Activated CD8-positive, alpha-beta memory T cell treated with anti-CD3 and anti-CD28 coated beads for 24 hours (primary cell): ENCODE measurements around the gene ZDHHC20.

Experiments
- DNase-seq: peaks from one replicate; pipeline ENCODE4 v3.0.0-alpha.2; 2020

The ZDHHC20 gene

DNA sequence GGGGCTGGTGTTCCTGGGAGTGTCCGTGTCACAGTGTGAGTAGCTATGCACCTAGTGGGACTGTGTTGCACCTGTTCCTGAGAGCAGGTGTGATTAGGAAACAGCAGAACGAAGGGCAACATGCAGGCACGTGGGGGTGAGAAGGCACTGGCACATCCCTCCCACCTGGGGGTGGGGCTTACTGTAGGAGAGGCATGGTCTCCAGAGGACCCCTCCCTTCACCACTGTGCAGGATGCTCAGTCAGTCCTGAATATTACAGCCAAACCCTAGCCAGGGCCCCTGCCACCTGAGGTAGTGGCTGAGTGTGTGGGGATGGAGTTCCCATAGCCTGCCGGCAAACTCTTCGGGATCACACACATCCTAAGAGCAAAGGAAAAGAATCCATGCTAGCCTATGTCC lies 99.2 kb downstream of the ZDHHC20 start:
- peak; percentile 28 for DNase-seq

DNA sequence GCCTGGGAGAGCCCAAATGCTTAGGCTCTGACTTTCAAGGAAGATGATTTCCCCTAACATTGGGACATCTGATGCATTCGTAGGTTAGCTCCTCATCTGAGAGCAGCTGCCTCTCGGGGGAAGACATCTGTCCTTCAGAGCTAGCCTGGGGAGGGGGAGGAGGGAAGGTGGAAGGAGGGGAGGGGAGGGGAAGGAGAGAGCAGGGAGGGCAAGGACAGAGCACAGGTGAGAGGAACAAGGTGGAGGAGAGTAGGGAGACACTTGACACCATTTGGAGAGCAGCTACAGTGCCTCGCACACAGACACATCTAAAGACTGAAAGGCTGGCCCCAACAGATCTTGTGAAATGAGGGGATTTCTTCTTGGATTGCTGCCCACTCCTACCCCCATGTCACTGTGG lies 103.8 kb downstream of the ZDHHC20 start:
- peak; percentile 13 for DNase-seq

DNA sequence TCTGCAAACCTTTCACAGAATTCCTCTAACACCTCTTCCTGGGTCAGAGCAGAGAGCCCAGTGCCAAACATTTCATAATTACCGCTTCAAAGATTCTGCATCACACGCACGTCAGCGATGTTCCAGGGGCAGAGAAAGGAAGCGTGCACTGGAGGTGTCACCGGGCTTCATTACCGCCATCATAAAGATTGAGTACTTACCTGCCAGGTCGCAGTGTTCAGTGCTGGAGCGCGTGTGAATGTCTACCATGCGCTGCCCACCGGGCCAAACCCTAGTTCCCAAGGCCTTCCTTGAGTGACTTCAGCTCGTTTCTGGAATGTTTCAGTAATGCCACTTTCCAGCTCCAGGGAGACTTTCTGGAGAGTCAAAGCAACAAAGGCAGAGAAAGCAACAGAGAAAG lies 104.4 kb downstream of the ZDHHC20 start:
- DNase-seq = peak; percentile 24

DNA sequence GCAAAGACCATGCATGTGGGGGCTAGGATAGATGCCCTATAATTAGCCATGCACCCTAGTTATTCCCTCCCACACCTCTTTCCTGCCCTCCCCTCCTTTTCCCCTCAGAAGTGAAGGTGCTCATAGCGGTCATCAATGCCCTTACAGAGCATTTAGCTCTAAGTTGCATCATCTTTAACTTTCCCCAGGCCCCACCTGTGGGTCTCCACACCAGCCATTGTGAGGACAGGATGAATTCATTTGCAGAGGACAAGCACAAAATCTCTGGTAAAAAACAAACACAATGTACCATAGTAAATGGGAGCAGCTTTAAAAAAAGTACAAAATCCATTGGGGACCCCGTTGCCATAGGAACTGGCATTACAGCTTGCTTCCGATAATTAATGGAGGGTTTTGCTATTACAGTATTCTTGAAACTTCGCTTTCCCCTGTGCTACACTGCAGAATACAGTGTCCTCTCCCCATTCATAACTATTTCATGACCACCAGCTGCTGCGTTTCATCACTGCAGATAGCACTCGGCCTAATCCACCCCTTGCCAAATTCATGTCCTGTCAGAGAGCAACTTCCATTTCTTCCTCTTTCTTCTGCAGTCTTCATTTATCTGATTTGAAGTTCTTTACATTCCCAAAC lies 110.5 kb downstream of the ZDHHC20 start:
- DNase-seq = no peak

DNA sequence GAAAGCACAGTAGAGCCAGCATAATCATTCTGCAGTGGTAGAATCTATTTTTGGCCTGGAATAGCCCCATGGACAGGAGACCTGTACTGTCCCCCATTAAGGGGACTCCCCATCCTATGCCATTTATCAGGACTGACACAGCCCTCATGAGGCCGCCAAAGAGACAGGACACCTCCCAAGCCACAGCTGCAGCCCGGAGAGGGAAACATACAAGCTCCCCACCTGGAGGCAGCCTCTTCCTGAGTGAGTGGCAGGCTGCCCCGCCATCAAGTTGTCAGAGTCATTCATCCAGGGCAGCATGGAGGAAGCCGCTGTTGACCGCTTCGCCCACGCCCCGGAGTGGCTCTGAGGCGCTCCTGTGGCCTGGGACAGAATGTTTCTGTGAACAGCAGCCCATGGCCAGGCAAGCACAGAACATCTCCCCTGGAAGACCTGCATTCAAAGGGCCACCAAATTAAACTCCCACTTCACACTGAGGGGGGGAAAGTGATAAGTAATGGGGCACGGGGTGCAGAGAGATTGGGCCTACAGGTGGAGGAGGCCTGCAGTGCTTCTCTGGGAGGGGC lies 111.3 kb downstream of the ZDHHC20 start:
- no peak for DNase-seq

DNA sequence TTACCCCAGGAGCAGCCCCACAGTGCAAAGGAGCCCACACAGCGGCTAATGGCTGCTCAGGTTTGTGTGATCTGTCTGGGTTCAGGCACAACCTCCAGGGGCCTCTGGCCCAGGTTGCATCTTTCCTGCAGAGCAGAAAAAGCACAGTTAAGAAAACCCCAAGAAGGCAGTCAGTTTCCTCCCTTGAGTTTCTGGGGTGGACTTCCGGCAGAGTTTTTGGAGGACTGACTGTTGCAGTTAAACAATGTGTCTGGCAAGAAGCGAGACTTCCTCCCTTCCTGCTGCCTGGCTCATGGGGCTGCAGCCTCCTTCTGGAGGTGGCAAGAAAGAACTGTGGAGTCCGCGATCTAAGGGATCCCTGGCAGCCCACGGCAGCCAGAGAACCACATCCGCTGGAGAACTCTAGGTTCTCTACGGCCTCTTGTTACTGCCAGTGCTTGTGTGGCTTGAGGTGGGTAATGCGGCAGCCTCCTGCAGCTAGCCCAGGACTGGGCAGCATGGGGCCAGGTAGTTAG lies 114.4 kb downstream of the ZDHHC20 start:
- DNase-seq = peak; percentile 74

DNA sequence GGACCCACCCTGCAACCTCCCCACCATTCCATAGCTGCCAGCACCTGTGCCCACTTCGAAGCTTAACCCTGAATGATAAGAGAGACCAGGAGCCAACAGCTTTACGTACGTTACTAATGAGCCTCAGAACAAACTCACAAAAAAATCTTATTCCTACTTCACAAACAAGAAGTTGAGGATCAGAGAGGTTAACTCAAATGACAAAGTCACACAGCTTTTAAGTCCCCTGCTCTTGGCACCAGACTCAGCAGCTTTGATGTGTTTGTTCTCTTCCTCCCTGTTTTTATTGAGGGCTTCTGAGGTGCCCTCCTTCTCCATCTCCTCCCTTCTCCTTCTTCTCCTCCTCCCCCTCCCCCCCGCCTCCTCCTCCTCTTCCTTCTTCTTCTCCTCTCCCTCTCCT lies 115.4 kb downstream of the ZDHHC20 start:
- DNase-seq = no peak

DNA sequence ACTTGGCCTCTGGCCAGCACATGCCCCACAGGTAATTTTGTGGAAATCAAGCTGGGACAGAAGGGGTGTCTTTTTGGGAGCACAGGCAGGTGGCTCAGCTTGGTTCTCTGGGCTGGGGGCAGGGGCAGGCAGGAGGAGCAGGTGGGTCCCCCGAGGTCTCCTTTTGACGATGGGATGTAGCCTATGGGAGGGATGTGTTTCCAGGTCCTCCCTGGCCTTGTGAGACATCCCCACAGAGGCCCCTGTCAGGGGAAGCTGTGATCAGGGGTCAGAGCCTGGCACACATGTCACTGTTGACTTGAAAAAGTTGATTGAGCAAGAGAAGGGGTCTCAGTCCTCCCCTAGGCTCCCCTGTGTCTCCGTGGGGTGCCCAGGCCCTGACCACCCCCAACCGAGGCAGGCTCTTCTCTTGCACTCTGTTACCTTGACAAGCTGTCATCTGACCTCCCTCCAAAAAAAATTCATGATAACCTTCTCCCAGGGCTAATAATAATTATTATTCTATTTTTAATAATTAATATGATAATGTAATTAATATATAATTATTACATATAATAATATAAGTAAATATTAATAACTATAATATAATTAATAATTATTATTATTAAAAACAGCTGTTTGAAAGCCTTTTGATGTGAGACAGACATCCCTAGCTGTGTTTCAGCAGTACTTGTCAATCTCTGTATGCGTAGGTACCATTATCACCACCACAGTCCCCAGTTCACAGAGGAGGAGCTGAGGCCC lies 116.2 kb downstream of the ZDHHC20 start:
- no peak for DNase-seq

DNA sequence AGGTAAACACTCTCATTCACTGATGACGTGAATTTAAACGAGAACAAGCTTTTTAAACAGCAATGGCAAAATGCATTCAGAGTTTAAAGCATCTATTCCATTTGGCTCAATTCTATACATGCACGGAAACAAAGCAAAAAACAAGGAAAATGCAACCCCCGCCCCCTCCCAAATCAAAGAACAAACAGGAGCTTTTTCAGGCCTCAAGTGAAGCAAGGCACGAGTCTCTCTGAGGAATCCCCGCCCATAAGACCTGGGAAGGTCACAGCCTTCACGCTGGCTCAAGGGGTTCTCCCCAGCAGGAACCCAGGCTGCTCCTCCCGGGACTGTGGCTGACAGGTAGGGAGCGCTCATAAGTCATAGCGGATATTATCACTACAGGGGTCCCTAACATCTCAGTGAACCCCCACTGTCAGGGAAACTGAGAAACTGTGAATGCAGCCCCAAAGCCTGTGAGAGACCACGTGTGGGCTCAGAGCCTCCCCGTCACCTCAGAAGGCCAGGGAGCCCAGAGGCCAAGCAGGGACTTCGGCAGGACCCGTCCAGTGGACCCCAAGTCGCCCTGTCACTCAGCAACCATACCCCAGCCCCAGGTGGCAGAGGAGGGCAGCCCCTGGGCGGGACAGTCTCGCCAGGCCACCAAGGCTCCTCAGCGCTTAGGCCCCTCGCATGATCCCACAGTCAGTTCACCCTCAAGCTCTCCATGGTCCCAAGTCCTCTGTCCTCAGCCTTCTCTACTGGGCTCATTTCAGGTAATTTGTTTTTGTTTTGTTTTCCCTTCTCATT lies 117.3 kb downstream of the ZDHHC20 start:
- no peak for DNase-seq

DNA sequence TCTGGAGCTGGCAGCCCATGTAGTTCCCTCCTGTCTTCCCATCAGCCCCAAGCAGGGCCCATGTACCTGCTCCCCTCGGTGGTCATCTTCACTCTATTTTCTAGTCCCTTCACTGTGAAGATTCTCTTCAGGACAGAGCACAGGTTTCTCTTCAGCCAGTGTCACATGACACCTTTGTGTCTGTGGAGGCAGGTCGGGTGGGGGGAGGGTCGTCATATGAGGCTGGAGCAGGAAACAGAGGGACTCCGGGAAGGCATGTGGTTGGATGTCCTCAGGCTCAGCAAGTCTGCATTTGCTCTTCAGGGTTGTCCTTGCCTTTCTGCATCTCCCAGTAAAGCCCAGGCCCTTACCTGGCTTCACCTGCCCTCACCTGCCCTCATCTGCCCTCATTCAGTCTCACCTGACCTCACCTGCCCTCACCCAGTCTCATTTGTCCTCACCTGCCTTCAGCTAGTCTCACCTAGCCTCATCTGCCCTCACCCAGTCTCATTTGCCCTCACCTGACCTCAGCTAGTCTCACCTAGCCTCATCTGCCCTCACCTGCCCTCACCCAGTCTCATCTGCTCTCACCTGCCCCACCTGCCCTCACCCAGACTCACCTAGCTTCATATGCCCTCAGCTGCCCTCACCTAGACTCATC lies 120.3 kb downstream of the ZDHHC20 start:
- no peak for DNase-seq

DNA sequence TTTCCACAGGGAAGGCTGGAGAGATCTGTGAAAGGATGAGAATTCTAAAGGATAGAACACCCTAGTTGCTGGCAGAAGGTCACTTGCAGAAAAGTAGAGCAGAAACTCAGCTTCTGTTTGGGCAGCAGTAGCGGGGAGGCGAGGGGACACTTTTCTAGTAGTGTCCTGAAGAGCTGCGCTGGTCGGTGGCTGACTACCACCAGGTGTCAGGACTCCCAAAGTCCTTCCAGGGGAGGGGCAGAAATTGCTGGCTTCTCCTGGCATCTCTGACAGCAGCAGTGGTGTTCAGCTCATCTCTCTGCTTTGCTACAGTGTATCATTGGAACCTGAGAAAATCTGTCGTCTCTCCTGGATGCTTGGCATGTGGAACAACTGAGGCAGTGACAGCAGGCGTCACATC lies 120.9 kb downstream of the ZDHHC20 start:
- DNase-seq = no peak

DNA sequence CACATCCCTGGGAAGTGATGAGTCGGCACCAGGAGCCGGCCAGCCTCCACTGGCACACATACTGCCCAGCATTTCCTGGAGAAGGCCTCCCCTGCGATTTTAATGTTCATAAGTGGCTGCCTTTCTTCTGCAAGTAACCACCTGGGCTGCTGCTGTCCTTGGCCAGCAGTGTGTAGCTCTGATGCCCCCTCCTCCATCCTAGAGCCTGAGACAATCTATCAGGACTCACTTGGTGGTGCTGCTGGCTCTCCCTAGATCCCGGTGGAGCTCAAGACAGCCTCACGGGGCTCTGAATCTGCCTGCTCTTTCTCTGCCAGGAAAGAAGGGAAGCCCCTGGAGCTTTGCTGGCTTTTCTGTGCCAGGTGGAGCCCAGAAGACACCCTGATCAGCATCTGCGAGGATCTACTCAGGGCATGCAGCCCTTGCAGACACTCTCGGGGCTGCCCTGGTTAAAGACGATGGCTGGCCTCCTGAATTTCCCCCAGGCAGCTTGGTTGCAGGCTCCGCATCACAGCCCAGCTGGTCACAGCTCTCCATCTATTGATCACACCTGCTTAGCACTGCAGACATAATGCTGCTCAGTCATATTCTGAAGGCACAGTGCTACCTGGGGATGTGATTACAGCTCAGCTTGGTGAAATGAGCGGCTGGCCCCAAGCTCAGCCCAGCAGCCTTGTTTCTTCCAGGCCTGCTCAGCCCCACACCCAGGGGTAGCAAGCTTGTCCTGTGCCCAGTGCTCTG lies 122.3 kb downstream of the ZDHHC20 start:
- no peak for DNase-seq

DNA sequence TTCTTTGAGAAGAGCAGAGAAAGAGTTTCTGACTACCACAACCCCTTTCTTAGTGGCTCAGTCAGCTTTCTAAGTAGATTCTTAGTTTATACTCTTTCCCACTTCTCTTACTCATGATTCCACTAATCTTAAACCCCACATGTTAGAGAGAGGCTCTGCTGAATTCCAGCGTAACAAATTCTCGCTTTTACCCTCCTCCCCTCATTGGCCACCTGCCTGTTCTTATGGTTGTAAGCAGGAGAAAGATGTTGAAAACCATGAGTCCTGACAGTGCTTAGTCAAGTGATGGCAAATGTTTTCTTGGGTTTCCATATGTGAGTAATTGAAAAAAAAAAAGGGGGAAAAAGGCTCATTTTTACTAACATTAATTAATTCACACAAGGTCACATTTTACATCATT lies 125.9 kb downstream of the ZDHHC20 start:
- no peak for DNase-seq

DNA sequence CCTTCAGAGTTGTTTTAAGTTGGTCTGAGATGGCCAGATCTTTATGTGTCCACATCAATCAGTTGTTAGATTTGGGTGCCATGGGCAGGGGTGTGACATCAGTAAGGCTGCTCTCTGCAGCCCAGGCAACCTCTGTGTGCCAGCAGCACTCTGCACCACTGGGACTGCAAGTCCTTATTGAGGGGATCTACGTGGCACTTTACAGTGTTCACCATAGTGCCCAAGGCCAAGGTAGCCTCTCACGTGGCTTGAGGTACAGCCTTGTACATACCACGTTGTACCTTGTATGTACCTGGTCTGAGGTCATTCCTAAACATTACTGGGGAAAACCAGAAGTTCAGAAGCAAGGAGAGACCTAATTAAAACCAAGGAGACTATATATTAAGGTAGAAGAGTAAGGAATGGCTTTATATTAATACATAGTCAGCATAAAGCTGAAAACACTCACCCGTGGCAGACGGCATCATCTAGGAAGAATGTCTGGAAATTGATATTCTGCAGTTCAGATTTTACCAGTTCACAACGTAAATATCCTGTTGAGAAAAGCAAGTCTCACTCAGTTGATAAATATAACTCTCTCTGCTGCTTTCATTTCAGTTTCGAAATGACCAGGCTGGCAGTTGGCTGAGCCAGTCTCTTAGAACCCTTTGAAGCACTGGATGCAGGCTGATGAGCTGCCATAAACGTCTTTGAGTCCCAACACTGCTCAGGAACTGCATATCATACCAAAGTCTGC lies 128.8 kb downstream of the ZDHHC20 start:
- no peak for DNase-seq

DNA sequence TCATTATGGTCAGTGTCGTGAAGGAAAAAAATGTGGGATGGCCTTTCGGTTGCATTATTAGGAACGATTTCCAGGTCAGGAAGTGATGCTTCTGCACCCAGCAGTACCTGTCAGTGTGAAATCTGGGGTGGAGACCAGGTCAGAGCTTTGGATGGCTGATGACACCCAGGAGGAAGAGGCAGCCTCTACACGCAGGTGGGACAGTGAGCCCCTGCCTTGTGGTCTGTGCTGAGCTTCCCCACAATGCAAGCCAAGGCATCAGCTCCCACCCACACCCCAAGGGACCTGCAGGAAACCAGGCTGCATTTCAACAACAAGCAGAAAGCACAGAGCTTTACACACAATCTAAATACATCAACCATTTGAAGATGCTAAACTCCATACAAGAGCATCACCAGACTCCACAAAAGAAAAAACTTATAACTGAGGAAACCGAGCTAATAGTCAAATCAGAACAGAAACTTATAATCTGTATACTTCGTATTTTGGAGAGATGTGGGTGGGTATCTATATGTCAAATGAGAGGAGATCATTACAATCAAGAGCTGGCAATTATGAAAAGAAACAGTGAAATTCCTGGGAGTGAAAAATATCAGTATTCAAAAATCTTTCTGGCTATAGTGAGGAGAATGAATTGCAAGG lies 130.1 kb downstream of the ZDHHC20 start:
- DNase-seq = no peak

DNA sequence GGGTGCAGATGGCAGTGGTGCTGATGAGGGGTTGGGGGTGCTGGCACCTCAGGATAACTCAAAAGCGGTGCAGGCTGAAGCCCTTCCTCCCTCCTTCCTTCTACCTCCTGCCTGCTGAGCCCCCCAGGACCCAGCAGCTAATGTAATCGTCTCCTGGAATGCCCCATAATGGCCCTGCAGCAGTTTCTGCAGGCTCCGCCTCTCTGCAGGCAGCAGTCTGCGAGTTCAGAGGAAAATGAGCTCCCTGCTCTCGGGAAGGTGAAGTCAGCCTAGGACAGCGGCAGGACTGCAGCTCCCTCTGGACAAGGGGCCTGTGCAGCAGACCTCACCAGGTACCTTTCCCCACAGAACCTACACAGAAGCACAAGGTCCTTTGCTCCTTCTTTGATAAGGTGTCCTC lies 130.9 kb downstream of the ZDHHC20 start:
- DNase-seq = no peak

DNA sequence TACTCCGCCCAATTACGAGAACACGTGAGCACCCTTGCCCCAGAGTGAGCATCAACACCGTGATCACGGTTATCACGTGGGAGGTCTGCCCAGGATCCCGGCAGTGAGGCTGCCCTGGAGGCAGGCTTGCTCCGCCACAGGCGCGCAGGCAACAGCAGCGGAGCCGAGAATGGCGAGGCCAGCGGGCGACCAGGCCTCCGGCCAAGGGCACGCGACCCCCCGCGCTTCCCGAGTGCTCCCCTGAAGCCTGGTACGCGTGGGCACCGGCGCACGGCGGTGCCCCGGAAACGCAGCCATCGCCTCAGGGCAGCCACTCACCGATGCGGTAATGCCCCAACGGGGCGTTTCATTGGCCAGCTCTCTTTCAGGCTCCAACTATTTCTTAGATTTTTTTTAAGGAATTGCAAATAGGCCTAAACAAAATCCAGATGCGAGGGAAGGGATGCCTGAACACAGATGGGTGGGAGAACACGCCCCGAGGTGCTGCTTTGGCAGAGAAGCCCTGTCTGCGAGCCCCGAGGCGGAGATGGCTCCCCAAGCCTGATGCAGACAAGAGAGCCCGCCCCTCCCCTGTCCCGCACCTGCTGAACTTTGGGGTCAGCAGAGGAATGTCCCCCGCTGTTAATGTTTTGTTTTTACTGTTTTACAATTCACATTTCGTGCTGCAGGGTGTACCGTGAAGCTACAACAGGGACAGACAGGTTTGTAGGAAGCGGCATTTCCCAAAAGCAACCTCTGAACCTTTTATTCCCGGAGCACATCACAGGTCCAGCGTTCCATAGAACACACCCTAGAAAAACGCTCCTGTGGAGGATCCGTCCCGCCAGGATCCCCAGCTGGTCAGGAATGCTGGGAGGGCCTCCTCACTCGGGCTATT lies 132.7 kb downstream of the ZDHHC20 start:
- peak; percentile 82 for DNase-seq

DNA sequence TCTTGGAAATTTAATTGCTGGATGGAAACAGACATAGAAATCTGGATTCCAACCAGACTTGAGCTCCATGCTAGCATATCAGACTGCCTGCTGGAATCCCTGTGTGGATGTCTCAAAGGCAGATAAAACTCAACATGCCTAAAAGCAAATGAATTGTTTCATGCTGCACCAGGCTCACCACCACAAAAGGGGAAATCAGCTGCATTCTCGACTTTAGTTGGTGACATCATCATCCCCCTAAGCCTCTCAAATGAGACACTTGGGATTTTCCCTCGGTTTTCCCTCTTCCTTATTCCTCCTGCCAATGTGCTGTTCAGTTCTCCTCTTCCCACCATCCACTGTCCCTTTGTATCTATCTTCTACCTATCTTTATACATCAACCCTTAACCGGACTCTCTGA lies 134.3 kb downstream of the ZDHHC20 start:
- DNase-seq = no peak

DNA sequence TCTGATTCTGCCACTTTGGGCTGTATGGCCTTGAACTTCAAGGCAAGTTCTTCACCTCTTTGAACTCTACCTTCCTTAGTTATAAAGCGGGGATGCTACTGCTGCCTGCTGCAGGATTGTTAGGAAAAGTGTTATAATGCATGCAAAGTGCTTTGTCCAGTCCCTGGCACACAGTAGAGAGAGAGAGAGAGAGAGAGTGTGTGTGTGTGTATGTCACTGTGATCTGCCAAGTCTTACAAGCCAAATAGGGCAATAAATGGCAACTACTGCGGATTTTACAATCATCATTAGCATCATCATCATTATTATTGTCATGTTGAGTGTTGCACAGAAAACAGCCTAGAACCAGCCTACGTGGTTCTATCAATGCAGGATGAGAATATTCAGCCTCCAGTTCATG lies 136.1 kb downstream of the ZDHHC20 start:
- DNase-seq = no peak
